ENCODE data around the gene CA7.

The CA7 gene

DNA sequence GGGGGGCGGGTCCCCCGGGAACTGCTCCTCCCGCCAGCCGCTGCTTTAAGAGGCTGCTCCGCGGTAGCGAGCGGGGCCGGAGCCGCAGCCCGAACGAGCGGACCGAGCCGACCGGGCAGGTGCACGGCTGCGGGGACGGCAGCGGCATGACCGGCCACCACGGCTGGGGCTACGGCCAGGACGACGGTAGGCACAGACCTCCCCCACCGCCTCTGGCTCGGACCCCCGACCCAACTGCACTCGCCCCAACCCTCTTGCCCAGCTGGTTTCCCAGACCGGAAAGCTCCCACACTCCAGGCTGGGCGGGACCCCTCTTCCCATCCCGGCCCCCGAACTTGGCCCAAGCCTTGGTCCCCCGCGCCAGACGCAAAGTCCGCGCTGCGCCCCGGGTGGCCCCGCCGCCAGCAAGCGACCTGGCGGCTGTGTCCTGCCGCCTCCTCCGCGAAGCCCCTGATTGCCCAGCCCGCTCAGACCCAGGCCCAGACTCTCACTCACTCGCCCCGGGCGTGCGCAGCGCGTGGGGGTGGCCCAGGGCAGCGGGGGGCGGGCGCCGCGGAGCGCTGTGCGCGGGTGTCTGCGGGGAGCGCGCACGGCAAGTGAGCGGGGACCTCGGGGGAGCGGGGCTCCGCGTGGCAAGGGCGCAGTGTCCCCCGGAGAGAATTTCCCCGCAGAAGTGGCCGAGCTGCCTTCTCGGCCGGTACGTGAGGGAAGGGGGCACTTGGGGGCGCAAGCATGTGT lies at the start of gene CA7:
Gene CA7, plus strand, starts transcription at position 73 of the 738 bp plus-strand sequence. Its CDS starts 74 bp downstream, at position 147.
- FAIRE-seq = no peak

GRCh38 chr16:66798161-66798560 lies 46.1 kb upstream of the CA7 start:
- DNase-seq (ENCODE audit: low spot score) (no peak), FAIRE-seq (no peak)

More for the DNA sequence above, at the start of gene CA7:
- no peak for DNase-seq (ENCODE audit: low spot score)

DNA sequence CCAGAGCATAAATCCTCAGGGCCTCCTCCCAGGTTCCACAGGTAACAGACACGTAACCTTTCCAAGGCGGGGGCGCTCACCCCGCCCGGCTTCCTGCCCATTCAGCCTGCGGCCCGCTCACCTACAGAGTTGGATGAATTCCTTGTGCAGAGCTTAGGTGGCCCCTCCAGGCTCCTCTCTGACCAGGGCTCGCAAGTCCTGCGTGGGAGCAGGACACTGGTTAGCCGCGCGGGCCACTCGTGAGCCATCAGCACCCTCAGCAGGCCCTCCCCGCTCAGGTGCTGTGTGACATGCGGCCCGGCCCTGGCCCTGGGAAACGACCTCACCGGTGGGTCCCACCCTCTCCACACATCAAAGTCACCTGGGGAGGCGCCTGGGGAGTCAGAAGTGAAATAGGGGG lies 43.4 kb upstream of the CA7 start:
- DNase-seq (ENCODE audit: low spot score) = no peak
- FAIRE-seq = no peak

DNA sequence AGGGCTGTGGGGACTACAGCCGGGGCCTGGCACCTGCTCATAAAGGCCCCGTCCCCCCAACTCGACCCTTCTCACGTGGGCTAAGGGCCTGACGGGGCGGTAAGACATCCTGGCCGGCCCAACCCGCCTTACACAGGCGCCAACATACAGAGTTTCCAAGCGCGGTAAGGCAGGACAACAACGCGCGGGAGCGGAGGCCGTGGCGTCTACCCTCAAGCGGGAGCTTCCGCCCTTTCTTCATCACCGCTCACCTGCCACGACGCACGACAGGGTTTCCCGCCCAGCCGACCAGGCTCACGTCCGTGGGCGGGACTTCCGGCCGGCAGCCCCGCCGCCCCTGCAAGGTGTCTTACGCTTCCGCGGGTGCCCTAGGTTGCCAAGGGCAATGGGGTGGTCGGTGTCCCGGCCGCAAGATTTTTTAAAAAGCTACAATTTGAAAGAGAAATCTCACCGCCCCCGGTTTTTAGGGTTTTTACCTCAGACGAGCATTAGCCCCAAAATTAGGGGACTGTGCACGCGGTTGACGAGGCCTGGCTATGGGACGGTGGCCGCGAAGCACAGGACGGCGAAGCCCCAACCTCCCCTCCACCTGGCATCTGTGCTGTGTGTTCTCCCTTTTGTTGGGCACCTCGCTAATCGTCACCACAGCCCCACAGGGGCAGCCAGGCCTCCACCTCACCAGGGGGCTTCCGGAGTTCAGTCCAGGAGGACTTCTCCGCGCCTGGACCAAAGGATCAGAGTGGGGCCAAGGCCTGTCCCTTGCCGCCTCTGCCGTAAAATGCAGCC lies 42.7 kb upstream of the CA7 start, which contains the start of gene TERB1:
Gene TERB1, minus strand, starts transcription at position 265 of the 786 bp plus-strand sequence. CDS start 4,786 bp downstream, outside the sequence.
- no peak for FAIRE-seq
- no peak for DNase-seq (ENCODE audit: low spot score)

GRCh38 chr16:66802159-66802558 lies 42.1 kb upstream of the CA7 start:
- FAIRE-seq (no peak), DNase-seq (ENCODE audit: low spot score) (no peak)

DNA sequence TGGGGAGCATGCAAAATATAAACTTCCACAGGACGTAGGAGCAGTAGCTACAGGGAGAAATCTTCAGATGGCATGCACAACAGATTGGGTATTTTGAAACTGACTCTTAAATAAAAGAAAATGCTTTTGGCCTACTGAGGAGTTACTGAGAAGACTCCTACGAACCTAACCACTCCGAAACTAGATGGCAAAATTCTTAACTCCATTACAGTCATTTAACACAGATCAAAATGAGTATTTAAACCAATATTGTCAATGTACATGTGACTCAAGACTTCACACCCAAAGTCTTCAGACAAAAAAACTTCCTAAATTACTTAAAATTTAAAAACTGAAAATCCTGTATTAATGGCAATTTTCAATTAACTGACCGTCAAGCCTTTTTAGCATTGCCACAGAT lies 34.4 kb upstream of the CA7 start:
- DNase-seq (ENCODE audit: low spot score) = no peak
- no peak for FAIRE-seq

DNA sequence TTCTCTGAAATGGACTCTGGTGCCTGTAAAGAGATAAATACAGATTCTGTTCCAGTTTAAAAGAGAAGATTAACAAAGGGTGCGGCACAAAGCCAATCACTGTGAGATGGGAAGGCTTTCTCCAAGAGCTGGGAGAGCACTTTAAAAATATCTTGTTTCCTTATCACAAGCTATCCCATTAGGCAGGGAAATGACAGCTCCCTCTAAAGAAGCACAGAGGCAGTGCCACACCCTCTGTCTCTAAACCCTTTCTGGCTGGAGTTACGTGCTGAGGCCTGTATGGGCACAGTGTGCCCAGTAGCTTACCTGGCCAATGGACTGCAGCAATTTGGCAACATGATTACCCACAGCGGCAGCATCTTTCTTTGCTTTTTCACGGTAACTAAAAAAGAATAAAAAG lies 33.8 kb upstream of the CA7 start:
- FAIRE-seq = no peak
- DNase-seq (ENCODE audit: low spot score) = no peak

- FAIRE-seq (no peak), DNase-seq (ENCODE audit: low spot score) (no peak)
Measured at GRCh38 chr16:66811043-66811442, 33.2 kb upstream of the CA7 start.

DNA sequence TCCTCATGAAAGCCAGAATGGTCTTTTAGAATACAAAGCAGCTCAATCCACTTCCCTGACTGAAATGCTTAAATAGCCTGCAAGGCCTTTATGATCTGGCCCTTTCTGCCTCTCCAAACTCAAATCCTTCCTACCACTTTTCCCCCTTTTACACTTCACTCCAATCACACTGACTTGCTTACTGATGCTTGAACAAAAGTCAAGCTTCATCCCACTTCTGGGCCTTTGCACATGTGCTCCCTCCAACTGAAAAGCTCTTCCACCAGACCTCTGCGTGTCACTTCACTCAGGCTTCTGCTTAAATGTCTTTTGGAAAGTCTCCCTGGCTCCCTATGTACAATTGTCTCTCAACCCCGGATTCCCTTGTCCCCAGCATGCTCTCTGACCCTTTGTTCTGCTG lies 29.5 kb upstream of the CA7 start:
- FAIRE-seq (no peak), DNase-seq (ENCODE audit: low spot score) (no peak)

DNA sequence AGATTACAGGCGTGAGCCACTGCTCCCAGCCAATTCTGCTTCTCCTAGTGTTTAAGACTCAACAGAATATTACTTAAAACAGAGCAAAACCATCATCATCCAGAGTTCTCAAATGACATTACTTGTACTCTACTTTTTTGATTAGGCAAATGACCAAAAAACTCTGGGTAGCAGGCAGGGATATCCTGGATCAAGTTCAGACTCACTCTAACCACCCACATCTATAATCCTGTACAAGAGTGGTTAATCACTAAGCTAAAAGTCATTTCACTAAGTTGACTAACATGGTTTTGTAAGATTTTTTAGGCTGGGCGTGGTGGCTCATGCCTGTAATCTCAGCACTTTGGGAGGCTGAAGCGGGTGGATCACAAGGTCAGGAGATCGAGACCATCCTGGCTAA lies 20.2 kb upstream of the CA7 start:
- FAIRE-seq (no peak), DNase-seq (ENCODE audit: low spot score) (no peak)

- no peak for FAIRE-seq
- peak; percentile 72 for DNase-seq (ENCODE audit: low spot score)
Measured at GRCh38 chr16:66830422-66831404, 13.5 kb upstream of the CA7 start, which contains the start of gene NAE1. TSS of gene NAE1 (minus strand) at chr16:66830976. CDS start at chr16:66830899, 77 bp downstream.

DNA sequence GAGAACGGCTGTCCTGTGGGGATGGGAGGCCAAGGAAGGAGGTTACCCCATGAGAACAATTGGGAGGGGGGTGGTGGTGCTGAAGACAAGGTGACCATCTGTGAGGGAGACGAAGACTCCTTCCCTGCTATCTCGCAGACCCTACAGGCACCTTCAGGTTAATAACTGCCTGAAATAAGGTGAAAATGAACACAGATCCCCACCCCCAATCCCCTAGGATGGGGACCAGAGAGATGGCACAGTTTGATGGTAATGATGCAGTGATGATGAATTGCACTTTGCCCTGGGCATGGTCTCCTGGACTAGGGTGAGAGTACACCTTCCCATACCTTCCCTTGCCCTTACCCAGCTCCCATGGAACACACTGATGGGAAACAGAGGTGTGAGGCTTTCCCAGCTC lies 12.0 kb upstream of the CA7 start:
- no peak for FAIRE-seq
- DNase-seq (ENCODE audit: low spot score) = no peak

DNA sequence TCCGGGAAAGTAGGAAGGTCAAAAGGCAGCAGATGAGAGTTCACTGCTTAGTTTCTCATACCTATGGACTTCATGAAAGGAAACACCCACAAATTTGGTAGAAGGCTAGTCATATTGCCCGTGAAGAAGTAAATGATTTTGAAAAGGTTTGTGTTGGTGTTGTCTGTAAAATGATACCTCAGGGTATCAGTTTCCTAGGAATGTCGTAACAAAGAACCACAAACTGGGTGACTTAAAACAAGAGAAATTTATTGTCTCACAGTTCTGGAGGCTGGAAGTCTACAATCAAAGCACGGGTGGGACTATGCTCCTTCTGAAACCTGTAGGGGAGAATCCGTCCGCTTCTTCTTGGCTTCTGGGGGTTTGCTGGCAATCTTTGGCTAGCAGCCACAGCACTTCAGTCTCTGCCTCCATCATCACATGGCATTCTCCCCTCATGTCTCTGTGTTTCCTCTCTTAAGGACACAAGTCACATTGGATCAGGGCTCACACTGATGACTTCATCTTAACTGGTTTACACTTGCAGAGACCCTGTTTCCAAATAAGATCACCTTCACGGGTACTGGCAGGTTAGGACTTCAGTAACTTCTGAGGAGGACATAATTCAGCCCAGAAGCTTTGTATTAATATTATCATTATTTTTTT lies 11.4 kb upstream of the CA7 start:
- DNase-seq (ENCODE audit: low spot score) = no peak
- FAIRE-seq = no peak

DNA sequence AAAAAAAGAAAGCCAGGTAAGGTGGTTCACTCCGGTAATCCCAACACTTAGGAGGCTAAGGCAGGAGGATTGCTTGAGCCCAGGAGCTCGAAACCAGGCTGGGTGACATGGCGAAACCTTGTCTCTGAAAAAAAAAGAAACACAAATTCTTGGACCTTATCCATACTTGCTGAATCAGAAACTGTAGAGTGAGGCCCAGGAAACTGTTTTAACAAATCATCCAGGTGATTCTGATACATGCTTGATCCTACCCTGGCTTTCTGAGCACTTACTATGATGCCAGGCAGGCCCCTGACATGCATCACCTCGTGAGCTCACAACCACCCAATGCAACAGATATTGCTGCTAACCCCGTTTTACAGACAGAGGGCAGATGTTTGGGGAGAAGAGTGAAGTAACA lies 9.5 kb upstream of the CA7 start:
- DNase-seq (ENCODE audit: low spot score) = no peak
- FAIRE-seq = no peak

DNA sequence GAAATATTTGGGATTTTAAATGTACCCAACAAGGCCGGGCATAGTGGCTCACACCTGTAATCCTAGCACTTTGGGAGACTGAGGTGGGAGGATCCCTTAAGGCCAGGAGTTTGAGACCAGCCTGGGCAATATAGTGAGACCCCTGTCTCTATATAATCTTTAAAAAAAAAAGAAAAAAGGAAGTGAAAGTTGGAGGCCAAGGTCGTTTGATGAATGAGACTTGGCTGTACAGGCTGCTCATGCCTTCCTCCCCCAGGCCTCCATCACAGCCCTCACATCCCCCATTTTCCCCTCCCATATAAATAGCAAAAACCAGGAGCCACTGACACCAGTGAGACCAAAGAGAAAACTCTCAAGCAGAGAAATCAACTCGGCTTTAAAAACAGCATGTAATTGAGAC lies 3.3 kb upstream of the CA7 start:
- FAIRE-seq (no peak), DNase-seq (ENCODE audit: low spot score) (no peak)

DNA sequence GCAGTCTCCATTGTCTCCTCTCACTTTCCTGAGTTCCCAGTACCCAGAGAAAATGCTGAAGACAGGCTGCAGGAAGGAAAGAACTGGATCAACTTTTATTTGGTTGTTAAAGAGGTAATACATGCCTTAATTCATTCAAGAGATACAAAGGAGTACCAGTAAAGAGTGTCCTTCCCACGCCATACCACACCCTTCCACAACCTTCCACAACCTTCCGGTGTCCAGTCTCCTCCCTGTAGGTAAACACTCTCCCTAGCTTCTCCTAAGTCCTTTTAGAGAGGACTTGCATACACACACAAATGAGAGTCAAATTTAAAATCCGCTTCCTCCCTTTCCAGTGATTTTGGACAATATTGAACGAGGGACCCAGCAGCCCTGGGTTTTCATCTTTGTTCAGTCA lies 2.8 kb upstream of the CA7 start:
- no peak for FAIRE-seq
- no peak for DNase-seq (ENCODE audit: low spot score)

- no peak for FAIRE-seq
- DNase-seq (ENCODE audit: low spot score) = no peak
Measured at GRCh38 chr16:66842765-66843164, 1.4 kb upstream of the CA7 start.

- FAIRE-seq (no peak), DNase-seq (ENCODE audit: low spot score) (no peak)
Measured at GRCh38 chr16:66843191-66843590, 1.0 kb upstream of the CA7 start.

GRCh38 chr16:66844009-66844341 lies 239 bp upstream of the CA7 start:
- DNase-seq (ENCODE audit: low spot score) (no peak), FAIRE-seq (no peak)

- DNase-seq (ENCODE audit: low spot score) (no peak), FAIRE-seq (no peak)
Measured at GRCh38 chr16:66845080-66845410, 831 bp downstream of the CA7 start.

- no peak for DNase-seq (ENCODE audit: low spot score)
- no peak for FAIRE-seq
Measured at GRCh38 chr16:66845791-66846221, 1.6 kb downstream of the CA7 start.
